ENCODE measurements around the gene HECW1. TPM values are rescaled to one million over a fixed set of nuclear protein-coding genes. Genes with fewer than 3 reads are reported as not detected.

The HECW1 gene
- total and polyA plus RNA-seq, 2 of the 8 experiments (the other 6 are each of a cell fraction or from before 2014, with no cell fraction given): 2.9 to 12.7 TPM

DNA sequence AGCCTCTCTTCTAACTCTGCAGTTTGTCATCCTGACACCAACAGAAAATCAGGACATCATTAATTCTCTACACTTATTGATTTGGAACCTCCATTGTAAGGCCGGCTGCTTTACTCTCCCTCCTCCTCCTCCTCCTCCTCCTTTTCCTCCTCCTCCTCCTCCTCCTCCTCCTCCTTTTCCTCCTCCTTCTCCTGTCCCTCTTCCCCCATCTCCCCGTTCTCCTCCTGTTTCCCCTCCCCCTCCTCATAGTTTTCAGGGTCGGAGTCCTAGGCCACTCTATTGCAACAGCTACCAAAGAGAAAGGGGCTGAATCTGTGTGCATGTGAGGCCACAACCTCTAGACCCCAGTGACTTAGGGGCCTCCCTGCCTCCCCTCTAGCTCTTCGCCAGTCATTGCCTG lies 136.1 kb downstream of the HECW1 start:
- no peaks in the 10 kb centered on the region for H3K79me2 ChIP-seq (ENCODE audit: control insufficient read depth in 1 of 2, insufficient read depth in 2 of 2, low read length in 2 of 2)
- no peaks in the 10 kb centered on the region; the same call in 1 of the 2 replicates for H3K23me2 ChIP-seq (ENCODE audit: low read depth, low read length)
- no peak overlapping the region for H2AFZ ChIP-seq (ENCODE audit: low read length)
- H3K9ac ChIP-seq (replicated peaks in 1 of 4; ENCODE audit: extremely low read depth in 1 of 4, low read depth in 3 of 4, low read length in 3 of 4): no peak overlapping the region
- no peaks in the 10 kb centered on the region for H3K36me3 ChIP-seq (ENCODE audit: control insufficient read depth in 2 of 4, insufficient read depth in 4 of 4, low read length in 3 of 4)
- ChIA-PET POLR2A (ENCODE audit: partially characterized antibody) (interaction anchor here (1.0 to 1.5 kb wide), 2 partner anchors 44 to 177 kb away, joined by 3 read pairs; no protein-coding TSS in a partner anchor), CTCF (ENCODE audit: partially characterized antibody) (interaction anchor here (0.6 to 5.6 kb wide), 5 partner anchors 8 to 356 kb away, joined by 3 to 40 read pairs (median 4); no protein-coding TSS in a partner anchor)
- 66% methylated on average over 2 of the region's 4 CpGs; no CpG with 5 or more reads in 1 of the 2 experiments for WGBS, 2 experiments (ENCODE audit: extremely low coverage in 1 of 2, insufficient coverage in 1 of 2, insufficient read length in 1 of 2, insufficient replicate concordance in 2 of 2, low coverage in 1 of 2, low lambda C conversion rate in 2 of 2, missing lambda C conversion rate in 1 of 2)
- no peak overlapping the region for H3K56ac ChIP-seq (replicated peaks; ENCODE audit: insufficient read length, low read depth, low read length)
- H3K79me1 ChIP-seq (ENCODE audit: low read depth, low read length): no peaks in the 10 kb centered on the region
- no peak overlapping the region for H3K4ac ChIP-seq (replicated peaks; ENCODE audit: insufficient read length, low read depth, low read length)
- no peaks in the 10 kb centered on the region for H3K9me3 ChIP-seq (ENCODE audit: insufficient read depth in 2 of 2, low read depth in 1 of 2, low read length in 1 of 2)
- H3K27ac ChIP-seq (ENCODE audit: low read depth, low read length): no peak overlapping the region
- no peak overlapping the region for H3K4me2 ChIP-seq (ENCODE audit: insufficient read depth in 1 of 2, low read depth in 2 of 2, low read length in 2 of 2)
- no peak overlapping the region for H2BK15ac ChIP-seq (ENCODE audit: low read length)
- no peak overlapping the region for H3K23ac ChIP-seq (ENCODE audit: insufficient read length)
- no peak overlapping the region for H4K5ac ChIP-seq (ENCODE audit: insufficient read length, low read depth, low read length)
- H2BK5ac ChIP-seq (ENCODE audit: low read depth, low read length): no peak overlapping the region
- no peak overlapping the region for H2BK120ac ChIP-seq (replicated peaks; ENCODE audit: low read depth, low read length)
- H2BK12ac ChIP-seq (ENCODE audit: low read depth, low read length): no peak overlapping the region
- H4K91ac ChIP-seq (replicated peaks; ENCODE audit: insufficient read length, low read length): peak overlapping the region; percentile 70
- TF ChIP-seq, protein P1, sequence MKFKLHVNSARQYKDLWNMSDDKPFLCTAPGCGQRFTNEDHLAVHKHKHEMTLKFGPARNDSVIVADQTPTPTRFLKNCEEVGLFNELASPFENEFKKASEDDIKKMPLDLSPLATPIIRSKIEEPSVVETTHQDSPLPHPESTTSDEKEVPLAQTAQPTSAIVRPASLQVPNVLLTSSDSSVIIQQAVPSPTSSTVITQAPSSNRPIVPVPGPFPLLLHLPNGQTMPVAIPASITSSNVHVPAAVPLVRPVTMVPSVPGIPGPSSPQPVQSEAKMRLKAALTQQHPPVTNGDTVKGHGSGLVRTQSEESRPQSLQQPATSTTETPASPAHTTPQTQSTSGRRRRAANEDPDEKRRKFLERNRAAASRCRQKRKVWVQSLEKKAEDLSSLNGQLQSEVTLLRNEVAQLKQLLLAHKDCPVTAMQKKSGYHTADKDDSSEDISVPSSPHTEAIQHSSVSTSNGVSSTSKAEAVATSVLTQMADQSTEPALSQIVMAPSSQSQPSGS (IDR thresholded peaks at IDR 0.05; ENCODE audit: low read length): no peak
- no peaks in the 10 kb centered on the region for H3K27me3 ChIP-seq (replicated peaks in 1 of 4; ENCODE audit: control insufficient read depth in 3 of 4, extremely low read depth in 1 of 4, insufficient read depth in 3 of 4, low read length in 3 of 4)
- no peak overlapping the region for H2AK5ac ChIP-seq (ENCODE audit: low read depth, low read length)
- no peak overlapping the region for H3K18ac ChIP-seq (ENCODE audit: extremely low read depth, low read length)
- FAIRE-seq (no peak), DNase-seq (ENCODE audit: low read depth in 1 of 2, low spot score in 2 of 2) (no peak)
- peaks cover 0 to 6% (median 2%) of the 10 kb centered on the region in 4 experiments; a peak in 3 of 7 replicates for H3K4me1 ChIP-seq (replicated peaks in 1 of 4; ENCODE audit: control insufficient read depth in 3 of 4, insufficient read depth in 4 of 4, low read length in 3 of 4)
- H2BK20ac ChIP-seq (ENCODE audit: low read length): no peak overlapping the region; the same call in 1 of the 2 replicates
- no peak overlapping the region for H4K8ac ChIP-seq (ENCODE audit: extremely low read depth, insufficient read depth, low read length)
- H3K4me3 ChIP-seq (ENCODE audit: extremely low read depth in 1 of 4, insufficient read depth in 2 of 4, low read depth in 3 of 4, low read length in 4 of 4): no peak overlapping the region
- no peak overlapping the region for H3K14ac ChIP-seq (ENCODE audit: insufficient read length)
- no peaks in the 10 kb centered on the region for H4K20me1 ChIP-seq (replicated peaks in 1 of 2; ENCODE audit: control insufficient read depth in 1 of 2, insufficient read depth in 2 of 2, low read length in 2 of 2)

All from H1 (cell line).